ENCODE measurements around the gene PSME3IP1. TPM values are rescaled to one million over a fixed set of nuclear protein-coding genes. Genes with fewer than 3 reads are reported as not detected.

The PSME3IP1 gene
- total and polyA plus RNA-seq, 2 experiments from 2014 or later: 64.2 to 73.2 TPM

DNA sequence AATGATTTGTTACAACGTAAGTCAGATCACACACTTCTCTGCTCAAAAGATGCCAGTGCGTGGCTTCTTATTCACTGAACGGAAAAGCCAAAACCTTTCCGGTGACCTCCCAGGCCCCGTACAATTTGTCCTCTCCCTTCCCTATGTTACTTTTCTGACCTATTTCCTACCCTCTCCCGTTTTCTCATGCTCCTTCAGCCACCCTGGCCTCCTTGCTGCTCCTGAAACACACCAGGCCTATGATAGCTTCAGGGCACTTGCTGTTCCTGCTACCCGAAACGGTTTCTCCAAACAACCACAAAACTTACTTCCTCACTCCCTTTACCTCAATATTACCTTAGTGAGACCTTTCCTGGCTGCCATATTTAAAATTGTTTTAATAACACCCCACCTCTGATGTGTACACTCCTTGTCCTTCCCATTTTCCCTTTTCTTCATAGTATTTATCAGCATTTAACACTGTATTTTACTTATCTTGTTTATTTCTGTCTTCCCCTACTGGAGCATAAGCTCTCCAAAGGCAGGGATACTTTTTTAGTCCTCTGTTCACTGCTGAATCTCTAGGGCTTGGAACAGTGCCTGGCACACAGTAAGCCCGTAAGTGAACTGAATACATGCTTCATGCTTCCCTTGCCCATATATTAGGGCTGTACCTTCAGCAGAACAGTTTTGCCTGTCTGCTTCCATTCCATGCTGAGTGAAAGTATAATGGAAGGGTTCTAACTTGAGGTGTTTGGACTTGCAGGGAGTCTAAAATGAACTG is 48.3 kb upstream of the PSME3IP1 start:
- Histone ChIP-seq H3K27ac (no peak overlapping the region), H3K36me3 (replicated peaks; ENCODE audit: insufficient read depth, low read depth) (peaks cover 7% of the 10 kb centered on the region), H3K9me3 (ENCODE audit: low read depth) (no peaks in the 10 kb centered on the region), H3K27me3 (no peaks in the 10 kb centered on the region), H3K4me1 (ENCODE audit: insufficient read depth) (no peaks in the 10 kb centered on the region), H4K20me1 (ENCODE audit: insufficient read depth, poor library complexity, severe bottlenecking) (no peaks in the 10 kb centered on the region), H2AFZ (no peak overlapping the region), H3K9me2 (replicated peaks; ENCODE audit: insufficient read depth) (no peaks in the 10 kb centered on the region), H3K4me3 (no peak overlapping the region), H3K4me2 (no peak overlapping the region), H3K79me2 (no peaks in the 10 kb centered on the region)
- DNase-seq (ENCODE audit: low spot score): no peak
- TF ChIP-seq, protein P1, sequence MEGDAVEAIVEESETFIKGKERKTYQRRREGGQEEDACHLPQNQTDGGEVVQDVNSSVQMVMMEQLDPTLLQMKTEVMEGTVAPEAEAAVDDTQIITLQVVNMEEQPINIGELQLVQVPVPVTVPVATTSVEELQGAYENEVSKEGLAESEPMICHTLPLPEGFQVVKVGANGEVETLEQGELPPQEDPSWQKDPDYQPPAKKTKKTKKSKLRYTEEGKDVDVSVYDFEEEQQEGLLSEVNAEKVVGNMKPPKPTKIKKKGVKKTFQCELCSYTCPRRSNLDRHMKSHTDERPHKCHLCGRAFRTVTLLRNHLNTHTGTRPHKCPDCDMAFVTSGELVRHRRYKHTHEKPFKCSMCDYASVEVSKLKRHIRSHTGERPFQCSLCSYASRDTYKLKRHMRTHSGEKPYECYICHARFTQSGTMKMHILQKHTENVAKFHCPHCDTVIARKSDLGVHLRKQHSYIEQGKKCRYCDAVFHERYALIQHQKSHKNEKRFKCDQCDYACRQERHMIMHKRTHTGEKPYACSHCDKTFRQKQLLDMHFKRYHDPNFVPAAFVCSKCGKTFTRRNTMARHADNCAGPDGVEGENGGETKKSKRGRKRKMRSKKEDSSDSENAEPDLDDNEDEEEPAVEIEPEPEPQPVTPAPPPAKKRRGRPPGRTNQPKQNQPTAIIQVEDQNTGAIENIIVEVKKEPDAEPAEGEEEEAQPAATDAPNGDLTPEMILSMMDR (IDR thresholded peaks at IDR 0.05; ENCODE audit: poor library complexity): no peak
- TF ChIP-seq EZH2phosphoT487 (IDR thresholded peaks at IDR 0.05; ENCODE audit: low read depth, severe bottlenecking, unreplicated experiment): no peak
- TF ChIP-seq EZH2 (IDR thresholded peaks at IDR 0.05; ENCODE audit: borderline replicate concordance): no peak
- 91% methylated on average over 9 of the region's 9 CpGs for WGBS (ENCODE audit: low lambda C conversion rate, missing lambda C conversion rate)

DNA sequence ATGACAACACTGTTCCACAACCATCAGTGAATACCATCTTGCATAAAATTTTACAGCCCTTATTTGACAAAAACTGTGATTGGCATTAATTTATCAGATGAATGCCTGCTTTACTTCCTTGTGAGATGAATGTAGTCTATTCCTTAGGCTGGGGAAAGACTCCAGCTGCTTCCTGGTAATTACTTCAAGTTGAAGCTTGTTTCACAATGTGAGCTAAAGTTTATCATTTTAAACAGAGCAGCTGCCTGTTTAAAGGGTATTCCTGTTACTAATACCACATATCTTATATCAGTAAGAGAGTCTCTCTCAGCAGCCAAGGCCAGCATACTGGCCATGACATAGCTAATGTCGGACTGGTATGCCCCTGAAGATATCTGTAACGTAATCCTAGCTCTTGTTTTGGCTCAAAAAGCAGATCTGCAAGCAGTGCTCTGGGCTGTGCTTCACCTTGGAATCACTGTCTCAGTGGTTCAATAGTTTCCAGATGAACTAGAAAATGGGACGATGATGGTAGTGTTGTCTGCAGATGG is 46.0 kb upstream of the PSME3IP1 start:
- Histone ChIP-seq H2AFZ (no peak overlapping the region), H3K27ac (peak overlapping the region; percentile 47), H3K9me2 (replicated peaks; ENCODE audit: insufficient read depth) (no peaks in the 10 kb centered on the region), H3K9me3 (ENCODE audit: low read depth) (no peaks in the 10 kb centered on the region), H3K79me2 (no peaks in the 10 kb centered on the region), H3K4me3 (no peak overlapping the region), H3K4me2 (no peak overlapping the region), H3K36me3 (replicated peaks; ENCODE audit: insufficient read depth, low read depth) (peaks cover 7% of the 10 kb centered on the region), H3K27me3 (no peaks in the 10 kb centered on the region), H3K4me1 (ENCODE audit: insufficient read depth) (no peaks in the 10 kb centered on the region), H4K20me1 (ENCODE audit: insufficient read depth, poor library complexity, severe bottlenecking) (no peaks in the 10 kb centered on the region)
- WGBS (ENCODE audit: low lambda C conversion rate, missing lambda C conversion rate): 76% methylated on average over 3 of the region's 3 CpGs
- TF ChIP-seq EZH2 (IDR thresholded peaks at IDR 0.05; ENCODE audit: borderline replicate concordance) (no peak), EZH2phosphoT487 (IDR thresholded peaks at IDR 0.05; ENCODE audit: low read depth, severe bottlenecking, unreplicated experiment) (no peak)
- TF ChIP-seq, protein P1 (IDR thresholded peaks at IDR 0.05; ENCODE audit: poor library complexity): no peak
- DNase-seq (ENCODE audit: low spot score): no peak

DNA sequence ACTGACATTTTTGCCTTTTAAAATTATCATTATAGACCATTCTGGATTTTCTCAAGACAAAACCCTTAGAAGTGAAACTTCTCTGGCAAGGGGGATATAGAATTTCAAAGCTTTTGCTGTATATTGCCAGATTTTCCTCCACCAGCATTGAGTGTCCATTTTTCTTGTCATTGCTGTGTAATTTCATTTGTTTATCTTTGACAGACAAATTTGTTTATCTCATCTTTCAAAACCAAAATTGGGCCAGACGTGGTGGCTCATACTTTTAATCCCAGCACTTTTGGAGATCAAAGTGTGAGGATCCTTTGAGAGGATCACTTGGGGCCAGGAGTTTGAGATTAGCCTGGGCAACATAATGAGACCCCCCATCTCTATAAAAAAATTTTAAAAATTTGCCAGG is 43.2 kb upstream of the PSME3IP1 start:
- no peak overlapping the region for H3K4me2 ChIP-seq
- no peaks in the 10 kb centered on the region for H4K20me1 ChIP-seq (ENCODE audit: insufficient read depth, poor library complexity, severe bottlenecking)
- H3K79me2 ChIP-seq: no peaks in the 10 kb centered on the region
- no peak overlapping the region for H2AFZ ChIP-seq
- TF ChIP-seq, protein P1 (IDR thresholded peaks at IDR 0.05; ENCODE audit: poor library complexity): no peak
- no peak for TF ChIP-seq EZH2 (IDR thresholded peaks at IDR 0.05; ENCODE audit: borderline replicate concordance)
- no peak for TF ChIP-seq EZH2phosphoT487 (IDR thresholded peaks at IDR 0.05; ENCODE audit: low read depth, severe bottlenecking, unreplicated experiment)
- H3K4me3 ChIP-seq: no peak overlapping the region
- no peaks in the 10 kb centered on the region for H3K4me1 ChIP-seq (ENCODE audit: insufficient read depth)
- H3K9me2 ChIP-seq (replicated peaks; ENCODE audit: insufficient read depth): no peaks in the 10 kb centered on the region
- WGBS (ENCODE audit: low lambda C conversion rate, missing lambda C conversion rate): 62% methylated on average over 1 of the region's 1 CpG
- no peaks in the 10 kb centered on the region for H3K27me3 ChIP-seq
- H3K27ac ChIP-seq: no peak overlapping the region
- peaks cover 12% of the 10 kb centered on the region for H3K36me3 ChIP-seq (replicated peaks; ENCODE audit: insufficient read depth, low read depth)
- no peaks in the 10 kb centered on the region for H3K9me3 ChIP-seq (ENCODE audit: low read depth)
- DNase-seq (ENCODE audit: low spot score): no peak
